ENCODE results near the gene OR8G1.
"Not testable (repeated sequence)": the region's sequence is repeated elsewhere in the genome, so short reads cannot be mapped to it uniquely, and the experiment has no call there.

OR8G1 gene

GRCh38 chr11:124249869-124250268 is 9.0 kb downstream of the OR8G1 start:
- not testable (repeated sequence) for DNase-seq

GRCh38 chr11:124256076-124256475 is 15.2 kb downstream of the OR8G1 start, which contains the start of gene OR8G5:
OR8G5 (plus strand) TSS chr11:124256376; CDS start chr11:124264932, 8,556 bp downstream.
- no peak for DNase-seq

GRCh38 chr11:124265041-124265440 is 24.1 kb downstream of the OR8G1 start:
- DNase-seq, result not testable (repeated sequence)

GRCh38 chr11:124270886-124271285 is 30.0 kb downstream of the OR8G1 start:
- not testable (repeated sequence) for DNase-seq

GRCh38 chr11:124274000-124274399 is 33.1 kb downstream of the OR8G1 start:
- DNase-seq, result no peak

- no peak for DNase-seq
These were observed 35.2 kb downstream of the OR8G1 start for GRCh38 chr11:124276081-124276480.

- no peak for DNase-seq
These were observed 36.3 kb downstream of the OR8G1 start for GRCh38 chr11:124277207-124277606.

- DNase-seq, result no peak
These were observed 36.9 kb downstream of the OR8G1 start for GRCh38 chr11:124277804-124278203.

- no peak for DNase-seq
These were observed 37.4 kb downstream of the OR8G1 start for GRCh38 chr11:124278261-124278660.

GRCh38 chr11:124285610-124286344 is 44.9 kb downstream of the OR8G1 start:
- no peak for DNase-seq

- DNase-seq, result no peak
These were observed 53.8 kb downstream of the OR8G1 start for GRCh38 chr11:124294687-124295086.

GRCh38 chr11:124296016-124296415 is 55.1 kb downstream of the OR8G1 start:
- DNase-seq, result no peak

GRCh38 chr11:124297921-124298320 is 57.0 kb downstream of the OR8G1 start:
- no peak for DNase-seq

GRCh38 chr11:124301548-124301947 is 60.7 kb downstream of the OR8G1 start:
- no peak for DNase-seq

- DNase-seq, result no peak
These were observed 61.6 kb downstream of the OR8G1 start for GRCh38 chr11:124302347-124303125.

All from NCI-H69 (cell line).